SK-N-SH treated with all-trans-retinoic acid at 6 μM for 48 hours (cell line): ENCODE data around the gene CCDC194.

ENCODE experiments used
- ATAC-seq: fragments of 200-7000 bp; cut with Tn5 transposase; 3 replicates; pipeline ENCODE4 v1.9.1; 2020; ENCODE audit warnings: mild to moderate bottlenecking, moderate library complexity
- ARNTL ChIP-seq: fragments of 450-650 bp; formaldehyde crosslinking; IDR thresholded peaks from 2 replicates; pipeline ENCODE4 v1.5.0; 2020; ENCODE audit warnings: low read depth, mild to moderate bottlenecking, moderate library complexity, borderline replicate concordance
- CREB5 ChIP-seq: fragments of 250-450 bp; sonication (Bioruptor Pico); IDR thresholded peaks from 2 replicates; pipeline ENCODE4 v1.5.1; 2020; ENCODE audit warnings: low read depth, mild to moderate bottlenecking, moderate library complexity
- CSDC2 ChIP-seq: fragments of 250-450 bp; sonication (Bioruptor Pico); IDR thresholded peaks from 2 replicates; pipeline ENCODE4 v1.5.0; 2020; ENCODE audit warnings: mild to moderate bottlenecking, moderate library complexity
- CSRNP3 ChIP-seq: fragments of 250-450 bp; sonication (Bioruptor Pico); IDR thresholded peaks from 2 replicates; pipeline ENCODE4 v1.5.1; 2021; ENCODE audit warnings: mild to moderate bottlenecking, moderate library complexity
- ESRRG ChIP-seq: fragments of 250-450 bp; sonication (Bioruptor Pico); IDR thresholded peaks from 2 replicates; pipeline ENCODE4 v1.6.1; 2021; ENCODE audit warnings: mild to moderate bottlenecking
- GLIS3 ChIP-seq: fragments of 250-450 bp; sonication (Bioruptor Pico); IDR thresholded peaks from 2 replicates; pipeline ENCODE4 v1.5.0; 2020; ENCODE audit warnings: mild to moderate bottlenecking, moderate library complexity
- ISL1 ChIP-seq: fragments of 250-450 bp; sonication (Bioruptor Pico); IDR thresholded peaks from 2 replicates; pipeline ENCODE4 v2.1.2; 2022; ENCODE audit warnings: mild to moderate bottlenecking, moderate library complexity
- OSR1 ChIP-seq: fragments of 250-450 bp; sonication (Bioruptor Pico); IDR thresholded peaks from 2 replicates; pipeline ENCODE4 v1.8.0; 2022; ENCODE audit warnings: moderate library complexity, mild to moderate bottlenecking, inconsistent platforms
- PATZ1 ChIP-seq: fragments of 250-450 bp; sonication (Bioruptor Pico); IDR thresholded peaks from 2 replicates; pipeline ENCODE4 v1.8.0; 2020; ENCODE audit warnings: mild to moderate bottlenecking, moderate library complexity, borderline replicate concordance
- PPARA ChIP-seq: fragments of 250-450 bp; sonication (Bioruptor Pico); IDR thresholded peaks from 2 replicates; pipeline ENCODE4 v1.5.0; 2020; ENCODE audit warnings: mild to moderate bottlenecking, borderline replicate concordance
- RARB ChIP-seq: fragments of 250-450 bp; sonication (Bioruptor Pico); IDR thresholded peaks from 2 replicates; pipeline ENCODE4 v1.8.0; 2021; ENCODE audit warnings: mild to moderate bottlenecking, moderate library complexity
- SNAI2 ChIP-seq: fragments of 250-450 bp; sonication (Bioruptor Pico); IDR thresholded peaks from 2 replicates; pipeline ENCODE4 v1.5.0; 2020; ENCODE audit warnings: mild to moderate bottlenecking, moderate library complexity
- TCF4 ChIP-seq: fragments of 250-450 bp; sonication (Bioruptor Pico); IDR thresholded peaks from 2 replicates; pipeline ENCODE4 v1.8.0; 2021; ENCODE audit warnings: mild to moderate bottlenecking, moderate library complexity, borderline replicate concordance
- TOX ChIP-seq: fragments of 250-450 bp; sonication (Bioruptor Pico); IDR thresholded peaks from 2 replicates; pipeline ENCODE4 v1.8.0; 2021; ENCODE audit warnings: mild to moderate bottlenecking, moderate library complexity, borderline replicate concordance
- TSHZ2 ChIP-seq: fragments of 250-450 bp; sonication (Bioruptor Pico); IDR thresholded peaks from 2 replicates; pipeline ENCODE4 v1.5.0; 2020; ENCODE audit warnings: mild to moderate bottlenecking, moderate library complexity
- ZC3H10 ChIP-seq: fragments of 250-450 bp; sonication (Bioruptor Pico); IDR thresholded peaks from 2 replicates; pipeline ENCODE4 v1.5.1; 2021; ENCODE audit warnings: mild to moderate bottlenecking, moderate library complexity
- ZFP3 ChIP-seq: fragments of 250-450 bp; sonication (Bioruptor Pico); IDR thresholded peaks from 2 replicates; pipeline ENCODE4 v1.5.0; 2020; ENCODE audit warnings: mild to moderate bottlenecking, moderate library complexity
- ZFP30 ChIP-seq: fragments of 450-650 bp; formaldehyde crosslinking; IDR thresholded peaks from 2 replicates; pipeline ENCODE4 v1.5.0; 2022; ENCODE audit warnings: mild to moderate bottlenecking, moderate library complexity
- ZNF565 ChIP-seq: fragments of 450-650 bp; formaldehyde crosslinking; conservative IDR thresholded peaks from 2 replicates; pipeline ENCODE4 v1.5.0; 2020; ENCODE audit warnings: low read depth, mild to moderate bottlenecking, moderate library complexity
- ZNF70 ChIP-seq: fragments of 450-650 bp; formaldehyde crosslinking; IDR thresholded peaks from 2 replicates; pipeline ENCODE4 v1.5.0; 2020; ENCODE audit warnings: mild to moderate bottlenecking, moderate library complexity
- ZNF8 ChIP-seq: fragments of 450-650 bp; formaldehyde crosslinking; IDR thresholded peaks from 2 replicates; pipeline ENCODE4 v1.5.0; 2020; ENCODE audit warnings: mild to moderate bottlenecking, moderate library complexity

CCDC194 gene

GRCh38 chr19:17419621-17420474 lies 25.9 kb upstream of the CCDC194 start, which contains the start of gene MVB12A:
TSS of gene MVB12A (plus strand) at chr19:17420047. CDS start at chr19:17420136, 89 bp downstream.
- TF ChIP-seq ESRRG (CRISPR knock-in tag) = no peak
- TF ChIP-seq, all 23 proteins: peak for 0
- ATAC-seq = peak; percentile 94

- no peak for ATAC-seq
- TF ChIP-seq TSHZ2 (CRISPR knock-in tag) (no peak), ZNF8 (CRISPR knock-in tag) (0 out of 2 replicates have a peak, but pooled peaks have one; percentile 29), SNAI2 (CRISPR knock-in tag) (0 out of 2 replicates have a peak, but pooled peaks have one; percentile 64)
These were observed 25.2 kb upstream of the CCDC194 start for GRCh38 chr19:17419154-17419620.

GRCh38 chr19:17418710-17419109 lies 24.7 kb upstream of the CCDC194 start:
- no peak for TF ChIP-seq PATZ1 (CRISPR knock-in tag)
- TF ChIP-seq ZNF8 (CRISPR knock-in tag) = no peak
- TF ChIP-seq ZFP3 = no peak
- no peak for TF ChIP-seq ZNF70 (CRISPR knock-in tag)
- no peak for TF ChIP-seq GLIS3
- TF ChIP-seq CSRNP3 (CRISPR knock-in tag) = no peak
- no peak for TF ChIP-seq TCF4 (CRISPR knock-in tag)
- TF ChIP-seq, all 23 proteins: peak for 0
- no peak for ATAC-seq

- no peak for ATAC-seq
- no peak for TF ChIP-seq TOX (CRISPR knock-in tag)
- TF ChIP-seq ZC3H10 = no peak
- TF ChIP-seq CSDC2 = no peak
- TF ChIP-seq ARNTL (CRISPR knock-in tag) = no peak
- TF ChIP-seq PATZ1 (CRISPR knock-in tag) = no peak
- no peak for TF ChIP-seq ZNF8 (CRISPR knock-in tag)
- TF ChIP-seq CREB5 (CRISPR knock-in tag) = no peak
- TF ChIP-seq PPARA (CRISPR knock-in tag) = no peak
- no peak for TF ChIP-seq TCF4 (CRISPR knock-in tag)
- TF ChIP-seq TSHZ2 (CRISPR knock-in tag) = no peak
- TF ChIP-seq ZFP3 = no peak
- TF ChIP-seq ZNF565 (CRISPR knock-in tag) = no peak
- TF ChIP-seq ZNF70 (CRISPR knock-in tag) = no peak
- TF ChIP-seq ZFP30 (CRISPR knock-in tag) = no peak
- TF ChIP-seq CSRNP3 (CRISPR knock-in tag) = no peak
- no peak for TF ChIP-seq ISL1 (CRISPR knock-in tag)
- no peak for TF ChIP-seq RARB
- TF ChIP-seq OSR1 (CRISPR knock-in tag) = no peak
These were observed 21.1 kb upstream of the CCDC194 start for GRCh38 chr19:17415121-17415520.
